NB4 (cell line): Measurements from ENCODE around the gene SYNJ1.

Experiments
- DNase-seq: peaks from one replicate; pipeline ENCODE4 v3.0.0; 2010; ENCODE audit warnings: low read depth
- H3K4me3 ChIP-seq: one replicate; pipeline ENCODE4 v1.5.1; 2011; ENCODE audit warnings: mild to moderate bottlenecking, low read depth, low read length, moderate library complexity
- CTCF ChIP-seq: IDR thresholded peaks from one replicate; pipeline ENCODE4 v1.5.1; 2012; ENCODE audit warnings: low read depth, low read length
- MAX ChIP-seq: IDR thresholded peaks from 2 replicates; pipeline ENCODE4 v1.6.1; 2011; ENCODE audit warnings: low read depth, low read length
- MYC ChIP-seq: IDR thresholded peaks from 2 replicates; pipeline ENCODE4 v1.6.1; 2011; ENCODE audit warnings: low read depth, low read length
- POLR2A ChIP-seq: IDR thresholded peaks from 2 replicates; pipeline ENCODE4 v1.6.1; 2011; ENCODE audit warnings: mild to moderate bottlenecking; ENCODE audit not compliant: insufficient read length; ENCODE audit errors: extremely low read depth

The SYNJ1 gene

GRCh38 chr21:32604464-32604863, 123.3 kb downstream of the SYNJ1 start:
- no peak for DNase-seq
- no peak overlapping the region for H3K4me3 ChIP-seq
- no peak for TF ChIP-seq CTCF
- no peak for TF ChIP-seq MYC
- no peak for TF ChIP-seq MAX
- no peak for TF ChIP-seq POLR2A

DNA sequence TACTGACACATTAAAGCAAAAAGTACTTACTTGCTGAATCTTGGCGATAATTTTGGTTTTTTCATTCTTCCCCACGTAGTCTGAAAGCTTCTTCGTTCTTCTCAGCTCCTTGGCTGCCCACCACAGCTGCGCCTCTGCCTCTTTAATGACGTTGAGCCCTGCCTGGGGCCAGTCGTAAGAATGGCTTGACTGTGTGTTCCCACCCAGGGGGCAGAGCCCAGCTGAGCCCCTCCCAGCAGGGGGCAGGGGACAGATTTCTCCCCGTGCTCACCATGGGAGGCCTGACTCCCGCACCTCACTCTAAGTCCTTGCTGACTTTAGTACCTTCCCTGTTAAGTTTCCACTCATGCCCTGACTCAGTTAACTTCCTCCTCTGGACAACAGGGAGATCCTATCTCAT, 124.7 kb downstream of the SYNJ1 start:
- no peak overlapping the region for H3K4me3 ChIP-seq
- TF ChIP-seq MYC, result no peak
- TF ChIP-seq POLR2A, result no peak
- no peak for DNase-seq

DNA sequence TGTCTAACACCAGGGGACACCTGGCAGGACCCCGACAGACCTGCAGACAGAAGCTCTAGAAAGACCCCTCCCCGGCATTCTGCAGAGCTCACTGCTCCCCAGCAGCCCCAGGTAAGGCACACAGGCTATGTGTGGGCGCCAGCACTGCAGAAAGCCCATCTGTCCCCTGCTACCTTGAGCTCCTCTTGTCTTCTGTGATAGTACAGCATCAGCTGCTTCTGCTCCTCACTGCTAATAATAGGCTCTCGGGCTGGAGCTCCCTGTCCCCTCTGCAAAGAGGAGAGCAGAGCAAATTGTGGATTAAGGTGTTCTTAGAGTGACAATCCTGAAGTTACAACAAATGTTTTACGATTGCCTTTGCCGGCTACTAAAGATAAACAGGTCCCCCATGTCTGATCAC, 125.7 kb downstream of the SYNJ1 start:
- no peak overlapping the region for H3K4me3 ChIP-seq
- DNase-seq, result no peak

DNA sequence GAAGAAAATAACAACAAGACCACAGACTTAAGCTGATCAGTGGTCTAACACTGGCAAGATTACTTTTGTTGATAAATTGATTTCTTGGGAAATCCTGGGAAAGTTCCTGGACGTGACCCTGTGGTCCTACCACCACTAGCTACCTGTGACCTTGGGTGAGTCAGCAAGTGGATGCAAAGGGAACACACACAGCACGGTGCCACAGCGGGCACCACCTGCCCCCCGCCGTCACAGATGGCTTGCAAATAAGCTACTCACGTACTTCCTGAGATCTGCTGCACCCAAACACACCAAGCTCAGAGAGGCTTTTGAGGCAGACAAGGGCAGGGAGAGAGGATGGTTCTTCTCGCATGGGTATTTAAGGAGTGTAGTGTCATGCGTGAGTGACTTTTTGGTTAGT, 128.3 kb downstream of the SYNJ1 start:
- DNase-seq, result no peak
- TF ChIP-seq MYC (no peak), MAX (no peak), CTCF (no peak), POLR2A (no peak)

More for the DNA sequence above, 125.7 kb downstream of the SYNJ1 start:
- TF ChIP-seq CTCF, result no peak
- no peak for TF ChIP-seq MYC
- TF ChIP-seq POLR2A, result no peak
- TF ChIP-seq MAX, result no peak

DNA sequence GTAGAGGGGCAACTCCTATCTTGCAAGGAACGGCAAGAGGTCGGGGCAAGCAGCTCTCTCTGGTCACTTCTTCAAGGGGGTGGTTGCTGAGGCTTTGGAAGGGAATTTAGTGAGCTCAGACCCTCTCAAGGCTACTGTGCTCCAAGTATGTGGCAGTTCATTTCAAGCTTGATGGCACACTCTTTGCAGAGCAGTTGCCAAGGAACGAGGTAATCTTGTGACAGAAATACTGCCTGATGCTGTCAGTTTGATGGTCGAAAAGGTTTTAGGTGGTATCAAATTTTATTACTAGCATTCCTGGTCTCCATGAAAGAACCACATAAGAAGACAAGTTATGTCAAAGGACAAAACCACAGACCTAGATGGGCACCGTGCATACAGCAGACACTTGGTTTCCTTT, 128.7 kb downstream of the SYNJ1 start:
- no peak for TF ChIP-seq POLR2A
- TF ChIP-seq CTCF, result no peak
- TF ChIP-seq MAX, result no peak
- no peak for TF ChIP-seq MYC
- DNase-seq, result no peak
- no peak overlapping the region for H3K4me3 ChIP-seq

More for the DNA sequence above, 128.3 kb downstream of the SYNJ1 start:
- no peak overlapping the region for H3K4me3 ChIP-seq

GRCh38 chr21:32597205-32597604, 130.6 kb downstream of the SYNJ1 start:
- no peak for DNase-seq
- TF ChIP-seq MAX, result no peak
- no peak for TF ChIP-seq MYC
- TF ChIP-seq POLR2A, result no peak
- TF ChIP-seq CTCF, result no peak
- H3K4me3 ChIP-seq, result no peak overlapping the region
